Measurements from ENCODE around the gene ACAD11. TPM values are rescaled to one million over a fixed set of nuclear protein-coding genes. Genes with fewer than 3 reads are reported as not detected.

Gene ACAD11
- total RNA-seq, 1 donor from 2014 or later, result 45.2 TPM

DNA sequence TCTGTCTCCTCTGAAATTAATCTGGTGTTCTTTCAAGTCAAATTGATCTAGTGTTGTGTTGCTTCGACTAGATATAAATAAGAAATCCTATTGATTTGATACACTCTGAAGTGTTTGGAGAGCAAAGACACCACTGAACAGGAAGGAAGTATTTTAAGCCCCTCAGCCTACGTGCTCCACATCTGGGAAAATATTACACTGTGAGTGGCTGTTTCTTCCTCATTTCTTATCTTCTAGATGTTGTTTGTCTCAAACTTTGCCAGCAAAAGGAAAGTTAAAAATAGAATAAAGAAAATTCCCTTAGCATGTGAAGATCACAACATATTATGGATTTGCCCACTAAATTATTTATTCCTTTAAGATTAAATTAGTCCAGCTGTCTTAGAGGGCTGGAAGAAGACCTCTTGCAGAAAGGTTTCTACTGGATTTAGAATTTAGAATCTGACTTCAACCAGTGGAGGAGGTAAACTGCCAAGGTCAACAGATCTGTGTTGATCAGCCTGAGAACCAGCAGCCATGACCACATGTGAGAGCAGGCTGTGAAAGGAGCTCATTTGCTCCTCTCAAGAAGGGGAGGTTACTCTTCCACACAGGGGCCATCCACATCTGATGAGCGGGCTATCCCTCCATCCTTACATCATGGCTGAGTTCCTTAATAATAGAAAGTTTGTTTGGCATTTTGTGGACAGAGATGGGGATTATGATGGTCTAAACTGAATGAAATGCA lies 108.9 kb downstream of the ACAD11 start:
- Mint-ChIP-seq H3K27me3 (ENCODE audit: insufficient read depth, low read depth) (no peaks in the 10 kb centered on the region), H3K4me1 (no peaks in the 10 kb centered on the region), H3K27ac (no peak overlapping the region), H3K36me3 (no peaks in the 10 kb centered on the region), H3K9me3 (no peaks in the 10 kb centered on the region), H3K4me3 (no peak overlapping the region)
- H3K9ac ChIP-seq, result no peak overlapping the region
- H4K20me1 ChIP-seq (ENCODE audit: low read depth), result no peaks in the 10 kb centered on the region
- H3K27me3 ChIP-seq, result no peaks in the 10 kb centered on the region
- H2AFZ ChIP-seq (replicated peaks), result no peak overlapping the region
- H3K36me3 ChIP-seq, result no peaks in the 10 kb centered on the region
- no peak for DNase-seq (ENCODE audit: low spot score)
- H3K9me3 ChIP-seq (ENCODE audit: low read depth), result no peaks in the 10 kb centered on the region
- TF ChIP-seq CTCF (IDR thresholded peaks at IDR 0.05) (no peak), EZH2phosphoT487 (IDR thresholded peaks at IDR 0.05) (no peak), EZH2 (IDR thresholded peaks at IDR 0.05) (no peak)
- no peaks in the 10 kb centered on the region for H3K4me1 ChIP-seq
- H3K27ac ChIP-seq, result no peak overlapping the region
- no peak overlapping the region for H3K4me2 ChIP-seq
- H3F3A ChIP-seq (ENCODE audit: low read depth), result no peaks in the 10 kb centered on the region
- no peak overlapping the region for H3K4me3 ChIP-seq
- H3K79me2 ChIP-seq (ENCODE audit: low read depth), result no peaks in the 10 kb centered on the region

DNA sequence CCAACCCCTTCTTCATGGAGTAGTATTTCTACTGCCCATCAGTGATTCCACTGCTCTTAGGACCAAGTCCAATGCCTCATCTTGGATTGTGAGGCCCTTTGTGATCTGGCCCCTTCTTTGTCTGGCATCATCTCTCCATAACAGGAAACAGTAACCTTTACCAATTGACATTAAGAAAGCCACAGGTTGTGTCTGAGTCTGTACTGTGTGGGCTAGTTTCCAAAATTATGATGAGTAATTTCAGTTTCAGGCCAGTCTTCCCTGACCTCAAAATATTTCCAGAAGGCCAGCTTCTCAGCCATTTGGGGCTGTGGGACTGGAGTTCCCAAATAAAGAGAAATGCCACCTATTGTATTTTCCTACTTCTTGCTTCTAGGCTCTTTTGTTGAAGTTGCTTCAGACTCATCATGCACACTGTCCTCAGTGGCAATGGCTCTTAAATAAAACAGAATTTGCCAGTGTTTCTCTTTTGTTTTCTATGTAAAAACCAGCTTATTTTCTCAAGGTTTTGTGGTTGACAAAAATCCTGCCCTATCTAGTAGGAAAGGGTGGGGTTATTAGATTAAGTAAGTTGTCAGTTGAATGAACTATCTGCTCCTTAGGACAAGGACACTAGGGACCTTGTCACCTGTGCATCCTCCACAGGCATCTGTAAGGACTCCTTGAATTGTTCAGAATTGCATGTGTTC lies 109.6 kb downstream of the ACAD11 start:
- Histone ChIP-seq H3F3A (ENCODE audit: low read depth) (no peaks in the 10 kb centered on the region), H3K9me3 (ENCODE audit: low read depth) (no peaks in the 10 kb centered on the region), H3K27ac (no peak overlapping the region), H3K4me2 (no peak overlapping the region), H3K4me1 (no peaks in the 10 kb centered on the region), H3K4me3 (no peak overlapping the region), H2AFZ (replicated peaks) (no peak overlapping the region), H4K20me1 (ENCODE audit: low read depth) (no peaks in the 10 kb centered on the region), H3K36me3 (no peaks in the 10 kb centered on the region), H3K9ac (no peak overlapping the region), H3K79me2 (ENCODE audit: low read depth) (no peaks in the 10 kb centered on the region), H3K27me3 (no peaks in the 10 kb centered on the region)
- Mint-ChIP-seq H3K4me1 (no peaks in the 10 kb centered on the region), H3K27ac (no peak overlapping the region), H3K36me3 (no peaks in the 10 kb centered on the region), H3K27me3 (ENCODE audit: insufficient read depth, low read depth) (no peaks in the 10 kb centered on the region), H3K9me3 (no peaks in the 10 kb centered on the region), H3K4me3 (no peak overlapping the region)
- TF ChIP-seq CTCF (IDR thresholded peaks at IDR 0.05), result no peak
- no peak for TF ChIP-seq EZH2phosphoT487 (IDR thresholded peaks at IDR 0.05)
- no peak for TF ChIP-seq EZH2 (IDR thresholded peaks at IDR 0.05)
- DNase-seq (ENCODE audit: low spot score), result no peak

DNA sequence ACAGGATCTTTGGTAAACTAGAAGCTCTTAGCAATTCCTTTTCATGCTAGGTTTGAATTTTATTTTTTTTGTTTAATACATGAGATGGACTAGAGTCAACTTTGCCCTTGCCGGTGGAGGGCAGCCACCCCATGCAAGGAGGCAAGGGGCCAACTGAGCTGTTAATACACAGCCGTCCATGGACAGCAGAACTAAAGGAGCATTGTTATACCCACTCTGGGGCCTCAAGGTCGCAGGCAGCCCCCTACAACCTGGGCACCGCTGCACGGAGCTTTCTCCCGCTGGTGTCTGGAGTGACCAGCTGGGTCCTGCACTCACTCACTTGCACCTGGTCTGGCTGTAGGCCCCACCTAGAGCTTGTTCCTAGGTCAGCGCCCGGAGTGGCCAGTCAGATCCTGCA lies 110.4 kb downstream of the ACAD11 start:
- no peaks in the 10 kb centered on the region for H3K4me1 ChIP-seq
- no peaks in the 10 kb centered on the region for H4K20me1 ChIP-seq (ENCODE audit: low read depth)
- no peaks in the 10 kb centered on the region for H3K27me3 ChIP-seq
- no peaks in the 10 kb centered on the region for H3F3A ChIP-seq (ENCODE audit: low read depth)
- Mint-ChIP-seq H3K27me3 (ENCODE audit: insufficient read depth, low read depth) (no peaks in the 10 kb centered on the region), H3K9me3 (no peaks in the 10 kb centered on the region), H3K4me1 (no peaks in the 10 kb centered on the region), H3K4me3 (no peak overlapping the region), H3K27ac (no peak overlapping the region), H3K36me3 (no peaks in the 10 kb centered on the region)
- no peak overlapping the region for H3K9ac ChIP-seq
- DNase-seq (ENCODE audit: low spot score), result no peak
- TF ChIP-seq EZH2phosphoT487 (IDR thresholded peaks at IDR 0.05) (no peak), CTCF (IDR thresholded peaks at IDR 0.05) (no peak), EZH2 (IDR thresholded peaks at IDR 0.05) (no peak)
- H3K27ac ChIP-seq, result no peak overlapping the region
- no peaks in the 10 kb centered on the region for H3K36me3 ChIP-seq
- no peak overlapping the region for H2AFZ ChIP-seq (replicated peaks)
- H3K9me3 ChIP-seq (ENCODE audit: low read depth), result no peaks in the 10 kb centered on the region
- no peak overlapping the region for H3K4me3 ChIP-seq
- no peaks in the 10 kb centered on the region for H3K79me2 ChIP-seq (ENCODE audit: low read depth)
- no peak overlapping the region for H3K4me2 ChIP-seq
